Measurements from ENCODE around the gene GLB1L.
A peak's percentile ranks its signal among the peaks of the same experiment; 100 is the strongest.

Gene GLB1L

DNA sequence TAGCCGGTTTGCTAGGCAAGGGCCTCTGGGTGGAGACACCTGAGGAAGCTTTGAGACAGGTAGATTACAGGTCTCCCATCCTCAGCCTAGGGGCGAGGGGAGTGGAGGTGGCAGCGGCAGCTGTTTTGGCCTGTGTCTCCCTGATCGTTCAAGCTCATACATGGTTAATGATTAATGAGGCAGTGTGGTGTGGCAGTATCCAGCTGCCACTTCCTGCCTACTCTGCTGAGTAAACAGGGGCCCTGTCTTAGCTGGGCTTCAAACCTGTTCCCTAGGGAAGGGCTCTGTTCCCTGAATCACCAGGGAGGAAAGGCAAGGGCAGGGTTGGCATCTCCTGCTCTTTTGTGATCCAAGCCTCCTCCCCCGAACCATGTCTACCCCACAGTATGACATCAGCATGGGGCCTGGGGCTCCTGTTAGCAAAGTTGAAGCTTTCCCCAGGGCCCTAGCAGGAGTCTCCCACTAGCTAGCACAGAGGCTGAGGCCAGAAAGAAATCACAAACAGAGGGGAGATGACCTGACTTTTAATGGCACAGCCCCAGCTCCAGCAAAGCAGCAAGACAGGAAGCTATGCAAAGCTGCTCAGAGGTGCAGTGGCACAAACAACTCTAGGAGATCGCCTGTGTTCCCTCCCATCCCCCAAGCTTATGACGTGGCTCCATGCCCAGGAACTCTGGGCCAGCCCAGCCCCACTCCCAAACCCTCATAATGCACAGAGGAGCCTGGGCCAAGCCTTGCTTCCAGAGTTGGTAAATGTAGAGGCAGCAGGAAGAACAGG is 4.1 kb upstream of the GLB1L start:
- peaks cover 41% of the 10 kb centered on the region for H3F3A ChIP-seq (ENCODE audit: insufficient read depth, low read length)
- no peak overlapping the region; the same call in 1 of the 2 replicates for H3K4me3 ChIP-seq (ENCODE audit: low read length)
- H2AFZ ChIP-seq (ENCODE audit: low read length) = no peak overlapping the region
- TF ChIP-seq EZH2phosphoT487 (IDR thresholded peaks at IDR 0.05; ENCODE audit: low read length) (no peak), EZH2 (optimal IDR thresholded peaks at IDR 0.05; ENCODE audit: low read depth, low read length) (no peak)
- TF ChIP-seq, protein P1, sequence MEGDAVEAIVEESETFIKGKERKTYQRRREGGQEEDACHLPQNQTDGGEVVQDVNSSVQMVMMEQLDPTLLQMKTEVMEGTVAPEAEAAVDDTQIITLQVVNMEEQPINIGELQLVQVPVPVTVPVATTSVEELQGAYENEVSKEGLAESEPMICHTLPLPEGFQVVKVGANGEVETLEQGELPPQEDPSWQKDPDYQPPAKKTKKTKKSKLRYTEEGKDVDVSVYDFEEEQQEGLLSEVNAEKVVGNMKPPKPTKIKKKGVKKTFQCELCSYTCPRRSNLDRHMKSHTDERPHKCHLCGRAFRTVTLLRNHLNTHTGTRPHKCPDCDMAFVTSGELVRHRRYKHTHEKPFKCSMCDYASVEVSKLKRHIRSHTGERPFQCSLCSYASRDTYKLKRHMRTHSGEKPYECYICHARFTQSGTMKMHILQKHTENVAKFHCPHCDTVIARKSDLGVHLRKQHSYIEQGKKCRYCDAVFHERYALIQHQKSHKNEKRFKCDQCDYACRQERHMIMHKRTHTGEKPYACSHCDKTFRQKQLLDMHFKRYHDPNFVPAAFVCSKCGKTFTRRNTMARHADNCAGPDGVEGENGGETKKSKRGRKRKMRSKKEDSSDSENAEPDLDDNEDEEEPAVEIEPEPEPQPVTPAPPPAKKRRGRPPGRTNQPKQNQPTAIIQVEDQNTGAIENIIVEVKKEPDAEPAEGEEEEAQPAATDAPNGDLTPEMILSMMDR (IDR thresholded peaks at IDR 0.05; ENCODE audit: low read length) = no peak
- H3K36me3 ChIP-seq (replicated peaks; ENCODE audit: insufficient read depth, low read length) = 0 out of 2 replicates have a peak, but pooled peaks cover 6% of the 10 kb centered on the region
- no peaks in the 10 kb centered on the region for H3K27me3 ChIP-seq (replicated peaks; ENCODE audit: insufficient read depth, low read length)
- H3K4me1 ChIP-seq (ENCODE audit: low read length) = peaks cover 60% of the 10 kb centered on the region
- peak overlapping the region; percentile 69 for H3K4me2 ChIP-seq (ENCODE audit: low read depth, low read length)
- H3K27ac ChIP-seq (ENCODE audit: low read length) = peak overlapping the region; percentile 89
- H4K20me1 ChIP-seq (ENCODE audit: insufficient read depth, low read length) = no peaks in the 10 kb centered on the region
- peak; percentile 75 for DNase-seq
- H3K9me3 ChIP-seq (replicated peaks; ENCODE audit: insufficient read depth, low read length) = no peaks in the 10 kb centered on the region
- no peaks in the 10 kb centered on the region for H3K9me2 ChIP-seq (replicated peaks; ENCODE audit: insufficient read depth, low read length)
- H3K9ac ChIP-seq (ENCODE audit: low read length) = peak overlapping the region; percentile 56; the same call in 1 of the 2 replicates
- H3K79me2 ChIP-seq (ENCODE audit: low read length) = peaks cover 68% of the 10 kb centered on the region

DNA sequence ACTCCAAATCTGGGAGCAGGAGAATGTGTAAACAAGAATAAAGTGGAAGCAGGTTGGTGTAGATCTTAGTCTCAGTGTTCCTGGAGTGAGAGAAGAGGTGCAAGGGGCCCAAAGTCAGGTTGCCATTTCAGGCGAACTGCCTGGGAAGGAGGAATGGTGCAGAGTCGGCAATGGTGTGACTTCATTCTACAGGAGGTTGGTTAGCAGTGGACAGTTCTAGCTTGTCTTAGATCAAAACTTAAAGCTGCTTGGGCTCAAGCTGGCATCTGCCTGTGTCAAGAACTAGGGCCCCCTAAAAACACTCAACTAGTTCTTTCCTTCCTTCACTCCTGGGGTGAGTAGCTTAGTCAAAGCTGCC is 3.6 kb upstream of the GLB1L start:
- H3K27me3 ChIP-seq (replicated peaks; ENCODE audit: insufficient read depth, low read length) = no peaks in the 10 kb centered on the region
- no peak for TF ChIP-seq EZH2phosphoT487 (IDR thresholded peaks at IDR 0.05; ENCODE audit: low read length)
- TF ChIP-seq EZH2 (optimal IDR thresholded peaks at IDR 0.05; ENCODE audit: low read depth, low read length) = no peak
- TF ChIP-seq, protein P1 (IDR thresholded peaks at IDR 0.05; ENCODE audit: low read length) = no peak
- no peaks in the 10 kb centered on the region for H3K9me3 ChIP-seq (replicated peaks; ENCODE audit: insufficient read depth, low read length)
- H3K79me2 ChIP-seq (ENCODE audit: low read length) = peaks cover 68% of the 10 kb centered on the region
- no peak for DNase-seq
- peaks cover 36% of the 10 kb centered on the region for H3F3A ChIP-seq (ENCODE audit: insufficient read depth, low read length)
- H3K36me3 ChIP-seq (replicated peaks; ENCODE audit: insufficient read depth, low read length) = 0 out of 2 replicates have a peak, but pooled peaks cover 6% of the 10 kb centered on the region
- no peaks in the 10 kb centered on the region for H3K9me2 ChIP-seq (replicated peaks; ENCODE audit: insufficient read depth, low read length)
- no peaks in the 10 kb centered on the region for H4K20me1 ChIP-seq (ENCODE audit: insufficient read depth, low read length)
- H3K9ac ChIP-seq (ENCODE audit: low read length) = peak overlapping the region; percentile 56; the same call in 1 of the 2 replicates
- peak overlapping the region; percentile 89 for H3K27ac ChIP-seq (ENCODE audit: low read length)
- peaks cover 61% of the 10 kb centered on the region for H3K4me1 ChIP-seq (ENCODE audit: low read length)
- H2AFZ ChIP-seq (ENCODE audit: low read length) = no peak overlapping the region
- H3K4me3 ChIP-seq (ENCODE audit: low read length) = no peak overlapping the region
- peak overlapping the region; percentile 69 for H3K4me2 ChIP-seq (ENCODE audit: low read depth, low read length)

DNA sequence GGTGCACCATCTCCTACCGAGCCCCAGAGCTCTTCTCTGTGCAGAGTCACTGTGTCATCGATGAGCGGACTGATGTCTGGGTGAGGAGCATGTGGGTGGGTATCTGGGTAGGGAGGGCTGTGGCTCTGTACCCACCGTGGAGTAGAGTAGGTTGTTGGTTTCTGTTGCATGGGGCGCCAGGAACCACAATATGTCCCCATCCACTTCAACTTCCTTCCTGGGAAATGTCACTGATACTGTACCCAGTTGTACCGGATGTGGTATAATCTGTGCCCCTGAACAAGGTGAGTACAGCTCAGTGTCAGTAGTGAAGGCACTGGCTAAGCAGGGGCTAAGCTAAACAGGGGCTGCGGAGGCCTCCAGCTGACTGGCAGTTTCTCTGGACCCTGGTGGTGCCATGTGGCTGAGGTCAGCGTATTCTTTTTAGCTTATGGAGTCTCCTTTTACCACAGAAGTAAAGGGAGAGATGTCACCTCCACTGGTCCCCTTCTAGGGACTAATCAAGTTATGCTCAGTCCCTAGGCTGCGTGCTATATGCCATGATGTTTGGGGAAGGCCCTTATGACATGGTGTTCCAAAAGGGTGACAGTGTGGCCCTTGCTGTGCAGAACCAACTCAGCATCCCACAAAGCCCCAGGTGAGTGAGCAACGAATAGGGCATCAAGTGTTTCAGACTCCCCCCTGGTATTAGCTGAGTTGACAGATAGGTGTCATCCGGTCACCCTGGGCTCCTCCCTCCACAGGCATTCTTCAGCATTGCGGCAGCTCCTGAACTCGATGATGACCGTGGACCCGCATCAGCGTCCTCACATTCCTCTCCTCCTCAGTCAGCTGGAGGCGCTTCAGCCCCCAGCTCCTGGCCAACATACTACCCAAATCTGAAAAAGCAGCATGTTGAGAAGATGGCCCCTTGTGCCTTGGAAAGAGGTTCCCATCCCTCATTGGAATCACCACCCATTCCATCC is 2.7 kb upstream of the GLB1L start:
- no peaks in the 10 kb centered on the region for H3K9me3 ChIP-seq (replicated peaks; ENCODE audit: insufficient read depth, low read length)
- H3K9me2 ChIP-seq (replicated peaks; ENCODE audit: insufficient read depth, low read length) = no peaks in the 10 kb centered on the region
- TF ChIP-seq, protein P1 (IDR thresholded peaks at IDR 0.05; ENCODE audit: low read length) = no peak
- TF ChIP-seq EZH2phosphoT487 (IDR thresholded peaks at IDR 0.05; ENCODE audit: low read length) (no peak), EZH2 (optimal IDR thresholded peaks at IDR 0.05; ENCODE audit: low read depth, low read length) (no peak)
- DNase-seq = peak; percentile 49
- peaks cover 61% of the 10 kb centered on the region for H3K4me1 ChIP-seq (ENCODE audit: low read length)
- H3K9ac ChIP-seq (ENCODE audit: low read length) = no peak overlapping the region
- no peaks in the 10 kb centered on the region for H3K27me3 ChIP-seq (replicated peaks; ENCODE audit: insufficient read depth, low read length)
- no peak overlapping the region for H3K4me3 ChIP-seq (ENCODE audit: low read length)
- no peaks in the 10 kb centered on the region for H4K20me1 ChIP-seq (ENCODE audit: insufficient read depth, low read length)
- peak overlapping the region; percentile 41 for H3K4me2 ChIP-seq (ENCODE audit: low read depth, low read length)
- H3K27ac ChIP-seq (ENCODE audit: low read length) = peak overlapping the region; percentile 89; the same call in 1 of the 2 replicates
- H3F3A ChIP-seq (ENCODE audit: insufficient read depth, low read length) = peaks cover 31% of the 10 kb centered on the region
- peaks cover 60% of the 10 kb centered on the region for H3K79me2 ChIP-seq (ENCODE audit: low read length)
- 0 out of 2 replicates have a peak, but pooled peaks cover 6% of the 10 kb centered on the region for H3K36me3 ChIP-seq (replicated peaks; ENCODE audit: insufficient read depth, low read length)
- no peak overlapping the region for H2AFZ ChIP-seq (ENCODE audit: low read length)

All from MM.1S (cell line).